Dedifferentiated amniotic fluid mesenchymal stem cell (primary cell): Measurements from ENCODE around the gene SHISA6.

Experiments used
- DNase-seq: peaks from one replicate; pipeline ENCODE4 v3.0.0-alpha.2; 2016; ENCODE audit errors: extremely low spot score

Gene SHISA6

DNA sequence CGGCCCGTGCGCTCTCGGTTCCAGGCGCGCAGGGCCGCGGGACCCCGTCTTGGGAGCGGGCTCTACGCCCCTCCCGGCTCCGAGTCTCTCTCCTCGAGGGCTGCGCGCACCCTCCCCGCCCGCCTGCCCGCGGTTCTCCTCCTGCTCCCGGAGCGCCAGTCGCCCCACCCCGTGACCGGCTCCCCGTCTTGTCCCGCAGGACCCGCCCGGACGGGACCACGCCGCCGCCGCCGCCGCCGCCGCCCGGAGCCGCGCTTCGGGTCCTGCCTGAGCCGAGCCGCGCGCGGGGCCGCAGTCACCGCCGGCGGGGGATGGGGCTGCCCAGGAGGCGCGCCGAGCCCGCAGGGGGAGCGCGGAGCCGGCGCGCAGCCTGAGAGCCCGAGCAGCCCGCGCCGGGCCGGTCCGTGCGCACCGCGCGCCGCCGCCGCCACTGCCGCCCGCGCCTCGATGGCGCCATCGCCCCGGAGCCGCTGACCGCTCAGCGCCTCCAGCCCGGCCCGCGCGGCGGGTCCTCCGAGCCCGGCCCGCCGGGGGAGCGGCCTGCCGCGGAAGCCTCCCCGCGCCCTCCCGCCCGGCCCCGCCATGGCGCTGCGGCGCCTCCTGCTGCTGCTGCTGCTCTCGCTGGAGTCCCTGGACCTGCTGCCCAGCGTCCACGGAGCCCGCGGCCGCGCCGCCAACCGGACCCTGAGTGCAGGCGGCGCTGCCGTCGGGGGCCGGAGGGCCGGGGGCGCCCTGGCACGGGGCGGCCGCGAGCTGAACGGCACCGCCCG lies at the start of gene SHISA6:
TSS of gene SHISA6 (plus strand) at position 373 of the 770 bp plus-strand sequence.
- DNase-seq, result no peak

DNA sequence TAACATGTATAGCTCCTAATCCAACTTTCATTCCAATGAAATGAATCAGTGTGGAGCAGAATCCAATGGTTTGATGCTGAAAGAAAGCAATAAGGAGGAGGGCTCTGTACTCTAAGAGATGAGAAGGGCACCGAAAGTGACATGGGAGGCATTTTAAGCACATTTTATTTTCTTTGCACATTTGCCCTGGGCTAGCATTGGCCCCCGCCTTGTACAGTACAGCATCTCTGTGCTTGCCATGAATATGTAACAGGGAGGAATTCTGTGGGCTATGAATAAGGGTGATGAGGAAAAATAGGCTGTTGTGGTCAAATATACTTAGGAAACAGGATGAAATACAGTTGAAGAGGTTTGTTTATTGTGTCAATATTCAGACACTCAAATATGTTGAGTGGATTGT lies 45.2 kb upstream of the SHISA6 start:
- DNase-seq, result no peak

DNA sequence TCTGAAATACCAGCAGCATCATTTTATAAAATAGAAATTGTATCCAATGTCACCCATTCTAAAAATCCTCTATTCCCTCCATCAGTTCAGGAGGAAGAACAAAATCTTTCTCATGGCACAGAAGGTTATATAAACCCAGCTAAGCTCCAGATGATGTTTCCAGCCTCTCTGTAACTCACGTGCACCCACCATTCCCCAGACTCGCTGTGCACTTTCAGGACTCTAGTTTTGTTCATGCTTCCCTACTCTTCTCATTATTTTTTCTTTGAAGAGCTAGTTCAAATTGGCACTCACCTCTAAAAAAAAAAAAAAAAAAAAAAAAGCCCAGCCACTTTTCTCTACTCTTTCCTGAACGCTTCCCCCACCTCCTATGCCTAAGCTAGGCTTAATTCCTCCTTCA lies 36.0 kb upstream of the SHISA6 start:
- DNase-seq, result no peak

DNA sequence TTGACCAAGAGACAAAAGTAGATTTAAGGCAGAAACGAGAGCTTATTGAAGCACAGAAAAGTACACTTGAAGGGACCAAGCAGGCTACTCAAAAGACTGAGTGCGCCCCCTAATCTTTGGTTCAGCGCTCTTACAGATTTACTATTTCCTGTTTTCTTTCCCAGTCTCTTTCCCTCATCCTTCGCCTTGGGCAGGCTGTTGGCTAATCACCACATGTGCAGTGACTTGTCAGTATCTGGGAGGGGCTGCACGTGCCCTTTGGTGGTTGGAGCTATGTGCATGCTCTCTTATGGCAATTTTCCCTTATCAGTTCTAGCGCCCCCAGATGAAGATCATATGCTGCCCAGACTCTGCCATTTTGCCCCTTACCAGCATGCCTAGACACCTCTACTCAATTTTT lies 35.4 kb upstream of the SHISA6 start:
- no peak for DNase-seq

DNA sequence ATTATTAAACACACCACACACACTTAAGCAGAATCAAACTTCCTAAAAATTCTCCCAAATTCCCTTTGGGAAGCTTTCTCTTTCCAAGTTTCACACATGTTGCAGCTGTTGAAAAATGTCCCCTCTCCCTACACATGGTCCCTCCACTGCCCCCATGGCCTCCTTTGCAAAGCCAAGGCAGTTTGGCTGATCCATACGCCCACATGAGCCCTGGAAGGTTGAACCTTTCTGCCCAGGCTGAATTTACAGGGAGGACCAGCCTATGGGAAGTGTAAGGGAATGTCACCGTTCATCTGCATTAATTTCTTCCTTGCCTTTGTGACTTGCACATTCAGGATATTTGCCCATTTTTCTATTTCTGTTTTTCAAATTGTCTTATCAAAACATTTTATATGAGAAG lies 31.1 kb upstream of the SHISA6 start:
- no peak for DNase-seq

DNA sequence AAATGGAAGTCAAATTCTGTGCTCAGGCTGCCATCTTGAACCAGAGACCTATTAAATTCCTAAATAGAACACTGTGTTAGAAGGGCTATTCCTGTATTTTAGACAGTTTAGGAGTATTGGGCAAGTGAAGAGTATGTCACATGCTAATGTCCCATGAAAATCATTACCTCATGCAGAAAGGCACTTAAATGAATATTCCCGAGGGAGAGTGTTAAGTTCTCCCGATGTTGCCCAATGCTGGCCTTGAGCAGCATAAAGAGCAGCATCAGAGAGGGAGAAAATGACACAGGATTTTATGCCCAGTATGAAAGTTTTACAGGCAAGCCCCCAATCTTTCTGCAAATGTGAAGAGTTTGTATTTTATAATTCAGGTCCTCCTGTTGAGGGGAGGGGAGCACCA lies 28.2 kb upstream of the SHISA6 start:
- no peak for DNase-seq

DNA sequence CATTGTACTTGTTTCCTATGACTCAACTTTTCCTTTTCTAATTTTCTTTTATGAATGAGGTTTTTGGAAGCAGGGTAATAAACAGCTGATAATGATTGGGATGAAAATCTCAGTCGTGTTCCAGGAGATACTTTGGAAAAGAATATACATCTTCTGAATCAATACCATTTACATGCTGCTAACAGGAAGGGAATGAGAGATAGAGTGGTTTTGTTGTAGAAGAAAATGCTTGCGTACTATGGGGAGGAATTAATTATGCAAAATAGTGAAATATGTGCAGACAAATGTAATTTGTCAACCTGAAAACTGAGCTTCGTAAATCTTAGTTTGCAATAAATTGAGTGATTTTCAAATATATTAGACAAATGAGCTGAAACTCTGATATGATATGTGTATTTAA lies 24.0 kb upstream of the SHISA6 start:
- DNase-seq, result no peak

DNA sequence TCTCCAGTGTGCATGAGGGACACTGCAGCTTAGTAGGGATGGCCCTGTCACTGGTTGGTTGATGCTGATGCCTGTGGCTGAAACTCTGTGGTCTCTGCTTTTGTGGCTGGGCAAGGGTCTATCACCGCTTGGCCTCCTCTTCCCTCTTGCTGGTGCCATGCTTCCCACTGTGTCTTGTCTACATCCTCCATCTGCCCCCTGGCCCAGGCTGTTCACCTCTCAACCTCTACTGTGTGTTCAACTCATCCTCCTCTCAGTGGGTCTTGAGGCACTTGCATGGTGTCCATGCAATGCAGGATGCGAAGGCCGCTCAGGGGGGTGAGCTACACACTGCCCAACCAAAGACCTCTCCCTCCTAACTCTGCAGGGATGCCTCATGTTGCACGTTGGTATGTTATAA lies 19.8 kb upstream of the SHISA6 start:
- no peak for DNase-seq

DNA sequence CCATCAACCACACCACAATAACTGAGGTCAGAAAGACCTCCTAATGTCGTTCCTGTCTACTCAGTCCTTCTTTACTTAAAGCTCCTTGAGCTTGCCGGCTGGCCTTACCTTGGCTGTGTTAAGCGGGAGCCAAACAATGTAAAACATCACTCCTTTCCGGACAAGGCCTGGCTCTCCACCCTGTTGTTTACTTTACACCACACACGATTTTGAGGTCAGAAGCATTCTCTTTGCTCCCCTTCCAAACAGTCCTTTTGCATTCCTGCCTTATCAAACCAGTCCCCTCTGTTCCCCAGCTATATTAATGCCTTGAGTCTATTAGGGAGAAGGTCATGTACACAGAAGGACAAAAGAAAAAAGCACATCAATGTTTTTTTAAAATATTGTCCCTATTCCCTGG lies 19.3 kb upstream of the SHISA6 start:
- no peak for DNase-seq

DNA sequence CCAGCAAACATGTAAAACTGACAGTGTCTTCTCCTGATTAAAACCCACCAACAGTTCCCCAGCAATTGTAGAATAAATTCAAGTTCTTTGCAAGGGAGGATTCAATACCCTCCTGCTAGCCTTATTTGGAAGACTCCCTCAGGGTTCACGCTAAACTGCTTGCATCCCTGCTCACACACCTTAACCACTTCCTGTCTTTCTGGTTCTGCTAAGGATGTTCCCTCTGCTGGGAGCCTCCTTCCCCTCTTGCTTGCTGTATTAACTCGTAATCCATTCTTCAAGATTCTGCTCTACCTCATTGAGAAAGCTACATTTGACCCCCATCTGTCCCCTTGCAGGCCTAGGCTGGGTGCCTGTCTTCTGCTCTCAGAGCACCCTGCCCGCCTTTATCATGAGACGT lies 2.3 kb upstream of the SHISA6 start:
- no peak for DNase-seq

DNA sequence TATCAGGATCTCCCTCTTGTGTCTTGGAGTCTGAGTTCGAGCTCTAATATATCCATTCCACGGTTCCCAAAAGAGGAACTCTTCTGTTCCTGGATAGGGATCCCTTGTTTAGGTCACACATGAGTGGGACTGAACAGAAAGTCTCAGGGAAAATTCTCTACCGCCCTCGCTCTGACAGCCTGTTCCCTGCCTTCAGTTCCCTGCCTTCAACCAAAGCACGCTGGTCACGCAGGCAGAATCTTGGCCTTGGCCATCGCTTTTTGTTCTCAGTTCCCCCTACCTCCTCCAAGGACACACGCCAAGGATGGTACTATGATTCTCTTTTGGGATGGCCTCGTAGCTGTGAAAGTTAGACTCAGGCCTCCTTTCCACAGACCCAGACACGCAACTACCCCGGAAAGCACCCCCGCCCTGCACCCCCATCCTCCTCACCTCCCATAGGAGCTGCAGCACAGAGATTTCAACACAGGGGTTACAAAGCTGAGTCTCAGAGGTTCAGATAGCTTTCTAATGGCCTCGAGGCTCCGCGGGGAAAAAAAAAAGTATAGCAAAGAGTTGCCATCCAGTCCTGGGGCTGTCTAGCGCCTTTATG lies 1.5 kb upstream of the SHISA6 start:
- DNase-seq, result no peak

DNA sequence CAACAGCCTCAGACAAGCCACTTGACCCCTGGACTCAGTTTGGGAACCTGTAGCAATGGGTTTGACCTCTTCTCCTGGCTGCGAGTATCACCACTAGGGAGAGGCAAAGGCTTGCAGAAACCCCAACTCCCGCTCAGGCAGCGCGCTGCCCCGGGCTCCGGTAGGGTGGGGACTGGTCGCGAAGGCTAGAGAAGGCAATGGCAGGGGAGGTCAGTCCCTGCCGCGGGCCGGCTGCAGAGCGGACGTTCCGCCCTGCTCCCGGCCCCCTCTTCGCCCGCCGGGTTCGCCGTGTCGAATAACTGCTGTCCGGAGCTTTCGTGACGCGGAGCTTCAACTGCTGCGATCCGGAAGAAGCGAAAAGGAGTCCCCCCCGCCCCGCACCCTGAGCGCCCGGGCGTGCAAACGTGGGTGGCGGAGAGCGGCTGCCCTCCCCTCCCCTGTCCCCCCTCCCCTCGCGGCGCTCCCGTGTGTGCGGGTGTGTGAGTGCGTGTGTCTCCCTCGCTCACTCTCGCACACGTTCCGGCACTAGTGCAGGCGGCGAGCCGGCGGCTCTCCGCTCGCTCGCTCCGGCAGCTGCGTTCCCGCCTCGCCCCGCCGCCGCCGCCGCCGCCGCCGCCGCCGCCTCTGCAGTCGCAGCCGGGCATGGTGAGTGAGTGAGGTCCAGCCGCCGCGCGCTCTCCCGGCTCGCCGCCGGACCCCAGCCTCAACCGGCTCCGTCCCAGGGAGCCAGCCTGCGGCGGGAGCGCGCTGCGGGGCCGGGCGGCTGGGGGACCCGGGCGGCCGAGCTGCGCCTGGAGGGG lies 772 bp upstream of the SHISA6 start:
- no peak for DNase-seq

DNA sequence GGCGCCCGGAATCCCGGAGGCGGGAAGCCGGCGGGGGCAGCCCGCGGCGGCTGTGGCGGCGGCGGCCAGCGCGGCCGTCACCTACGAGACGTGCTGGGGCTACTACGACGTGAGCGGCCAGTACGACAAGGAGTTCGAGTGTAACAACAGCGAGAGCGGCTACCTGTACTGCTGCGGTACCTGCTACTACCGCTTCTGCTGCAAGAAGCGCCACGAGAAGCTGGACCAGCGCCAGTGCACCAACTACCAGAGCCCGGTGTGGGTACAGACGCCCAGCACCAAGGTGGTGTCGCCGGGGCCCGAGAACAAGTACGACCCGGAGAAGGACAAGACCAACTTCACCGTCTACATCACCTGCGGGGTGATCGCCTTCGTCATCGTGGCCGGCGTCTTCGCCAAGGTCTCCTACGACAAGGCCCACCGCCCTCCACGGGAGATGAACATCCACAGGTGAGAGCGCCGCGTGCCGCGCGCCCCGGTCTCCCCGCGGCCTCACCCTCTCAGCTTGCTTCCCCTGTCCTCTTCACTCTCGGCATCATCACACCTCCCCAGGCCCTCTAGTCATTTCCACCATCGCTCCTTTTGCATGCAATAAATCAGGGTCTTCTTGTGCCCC lies 706 bp downstream of the SHISA6 start:
- no peak for DNase-seq

DNA sequence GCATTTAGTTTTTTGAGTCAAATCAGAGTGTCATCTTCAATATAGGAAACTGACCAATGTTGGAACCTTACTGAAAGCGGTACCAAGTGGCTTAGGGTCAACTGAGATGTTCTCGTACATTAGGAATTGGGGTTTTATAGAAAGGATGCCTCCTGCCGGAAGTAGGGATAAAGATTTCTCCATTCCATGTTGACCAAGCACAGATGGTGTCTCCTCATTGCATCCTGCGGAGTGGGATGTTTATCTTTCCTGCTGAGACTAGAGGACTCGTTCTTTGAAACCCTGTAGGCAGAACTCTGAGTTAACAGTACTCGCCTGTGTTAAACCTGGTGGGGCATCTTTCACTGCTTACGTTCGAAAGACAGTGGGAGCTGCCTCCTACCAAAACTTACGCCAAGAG lies 1.4 kb downstream of the SHISA6 start:
- no peak for DNase-seq

DNA sequence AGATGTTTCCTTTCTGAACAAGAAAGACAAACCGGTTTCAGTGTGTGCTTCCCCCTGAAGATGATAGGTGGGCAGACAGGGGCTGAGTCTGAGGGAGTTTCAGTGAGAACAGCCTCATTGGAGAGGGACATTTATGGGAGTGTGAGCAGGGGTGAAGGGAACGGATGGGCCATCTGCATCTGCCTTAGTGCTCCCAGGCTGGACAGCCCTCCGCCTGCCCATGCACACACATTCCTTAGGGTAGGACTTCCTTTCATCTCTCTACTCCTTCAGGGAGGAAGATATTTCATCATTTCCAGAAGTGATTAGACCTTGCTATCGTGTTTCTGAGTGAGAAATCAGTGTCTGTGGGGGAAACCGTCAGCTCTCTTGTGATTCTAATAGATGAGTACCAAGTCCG lies 3.8 kb downstream of the SHISA6 start:
- DNase-seq, result no peak

DNA sequence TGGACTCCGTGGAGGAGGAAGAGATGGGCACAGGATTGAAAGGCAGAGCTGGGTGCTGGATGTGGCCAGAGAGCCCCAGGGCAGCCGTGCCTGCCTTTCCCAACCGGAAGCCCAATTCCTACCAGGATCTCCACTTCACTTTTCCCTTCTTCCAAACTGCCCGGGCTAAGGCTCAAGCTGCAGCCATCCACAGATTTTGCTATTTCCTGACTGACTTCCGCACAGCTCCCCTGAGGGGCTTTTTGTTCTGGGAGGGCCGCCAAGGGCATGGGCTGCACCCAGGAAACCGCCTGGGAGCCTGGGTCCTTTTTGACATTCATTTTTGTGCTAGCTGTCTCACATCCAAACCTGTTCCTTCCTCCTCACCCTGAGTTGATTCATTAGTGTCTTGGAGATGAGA lies 4.2 kb downstream of the SHISA6 start:
- DNase-seq, result no peak

DNA sequence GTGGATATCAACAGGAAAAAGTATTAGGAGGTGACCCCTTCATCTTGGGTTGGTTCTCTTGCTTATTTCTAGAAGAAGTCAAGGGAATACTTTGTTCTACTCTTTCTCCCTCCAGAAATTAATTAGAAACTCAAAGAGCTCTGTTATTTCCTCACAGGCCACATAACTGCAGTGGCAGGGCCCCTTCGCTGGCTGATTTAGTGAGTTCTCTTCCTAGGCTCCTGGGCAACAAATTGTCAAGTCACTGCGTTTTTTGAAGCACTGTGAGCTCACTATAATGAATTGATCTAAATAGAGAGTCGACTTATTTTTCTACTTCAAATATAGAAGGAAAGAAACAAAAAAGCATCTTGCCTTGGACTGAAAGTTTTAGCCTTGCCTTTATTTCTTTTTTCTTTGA lies 4.8 kb downstream of the SHISA6 start:
- no peak for DNase-seq

DNA sequence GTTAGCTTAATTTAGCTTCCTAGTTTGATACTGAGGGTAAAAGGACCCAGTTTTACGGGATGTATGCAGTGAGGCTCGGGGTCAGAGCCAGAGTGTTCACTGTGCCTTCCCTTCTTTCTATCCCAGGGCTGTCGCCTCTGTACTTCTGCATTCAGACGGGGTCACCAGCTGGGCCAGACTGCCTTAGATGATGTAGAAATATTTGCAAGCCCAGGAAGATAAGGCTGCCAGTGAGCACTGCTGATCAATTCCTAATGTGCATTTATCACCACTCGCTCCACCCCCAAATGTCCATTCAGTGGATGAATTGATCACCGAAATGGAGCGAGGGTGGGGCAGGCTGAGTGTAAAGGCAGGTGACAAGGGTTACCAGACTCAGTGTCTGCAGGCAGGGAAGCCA lies 9.1 kb downstream of the SHISA6 start:
- no peak for DNase-seq

DNA sequence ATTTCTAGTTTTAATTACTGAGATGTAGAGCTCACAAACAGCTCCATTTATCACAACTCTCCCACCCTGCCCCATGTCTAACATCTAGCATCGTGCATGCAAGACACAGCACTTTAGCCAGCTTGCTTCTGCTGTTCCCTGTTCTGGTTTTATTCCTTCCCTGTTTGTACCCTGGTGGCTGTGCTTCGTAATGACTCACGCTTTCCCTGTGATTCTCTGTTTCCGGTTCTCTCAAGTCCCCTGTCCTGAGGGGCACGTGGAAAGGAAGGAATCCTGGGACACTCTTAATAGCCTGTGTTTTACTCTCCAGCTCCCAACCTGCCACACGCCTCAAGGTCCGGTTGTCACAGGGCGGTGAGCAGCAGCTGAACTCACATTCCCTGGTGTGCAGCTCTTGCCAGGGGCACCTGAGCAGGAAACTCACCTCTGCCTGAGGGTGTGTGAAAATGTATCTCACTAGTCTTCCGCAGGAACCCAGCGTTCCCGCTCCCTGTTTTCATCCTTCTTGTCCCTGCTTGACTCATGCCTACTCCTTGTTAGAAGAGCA lies 10.6 kb downstream of the SHISA6 start:
- DNase-seq, result no peak

DNA sequence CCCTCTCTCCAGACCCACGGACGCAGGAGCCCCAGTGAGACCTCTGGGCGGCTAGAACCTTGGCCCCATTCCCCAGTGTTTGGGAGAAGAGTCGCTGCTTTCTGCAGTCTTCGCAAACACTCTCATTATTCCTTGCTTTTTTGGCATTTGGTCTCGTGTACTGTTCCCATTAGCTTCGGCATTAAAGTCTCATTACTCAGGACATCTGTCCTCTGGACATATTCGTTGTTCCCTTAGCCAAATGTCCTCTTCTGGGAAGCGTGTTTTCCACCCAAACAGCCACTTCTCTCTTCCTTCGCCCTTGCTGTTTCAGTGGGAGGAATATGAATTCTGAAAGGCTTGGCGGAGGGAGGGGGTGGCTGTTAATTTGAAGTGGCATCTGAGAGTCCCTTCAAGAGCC lies 11.1 kb downstream of the SHISA6 start:
- no peak for DNase-seq

DNA sequence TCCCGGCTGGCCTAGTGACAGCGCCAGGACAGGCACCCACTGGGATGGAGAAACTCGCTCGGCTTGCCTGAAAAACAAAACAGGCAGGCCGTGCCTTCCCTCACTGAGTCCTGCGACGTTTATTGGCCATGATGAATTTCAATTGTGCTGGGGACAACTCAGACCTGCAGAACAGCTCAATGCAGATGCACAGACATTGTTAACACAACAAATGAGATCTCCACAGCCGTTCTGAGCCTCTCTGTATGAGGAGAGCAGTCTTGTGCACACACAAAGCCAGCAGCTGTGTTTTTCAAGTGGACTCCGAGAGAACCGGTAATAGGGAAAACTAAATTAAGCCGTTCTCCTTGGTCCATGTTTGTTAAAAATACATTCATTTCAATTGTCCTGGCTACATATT lies 15.9 kb downstream of the SHISA6 start:
- DNase-seq, result no peak

DNA sequence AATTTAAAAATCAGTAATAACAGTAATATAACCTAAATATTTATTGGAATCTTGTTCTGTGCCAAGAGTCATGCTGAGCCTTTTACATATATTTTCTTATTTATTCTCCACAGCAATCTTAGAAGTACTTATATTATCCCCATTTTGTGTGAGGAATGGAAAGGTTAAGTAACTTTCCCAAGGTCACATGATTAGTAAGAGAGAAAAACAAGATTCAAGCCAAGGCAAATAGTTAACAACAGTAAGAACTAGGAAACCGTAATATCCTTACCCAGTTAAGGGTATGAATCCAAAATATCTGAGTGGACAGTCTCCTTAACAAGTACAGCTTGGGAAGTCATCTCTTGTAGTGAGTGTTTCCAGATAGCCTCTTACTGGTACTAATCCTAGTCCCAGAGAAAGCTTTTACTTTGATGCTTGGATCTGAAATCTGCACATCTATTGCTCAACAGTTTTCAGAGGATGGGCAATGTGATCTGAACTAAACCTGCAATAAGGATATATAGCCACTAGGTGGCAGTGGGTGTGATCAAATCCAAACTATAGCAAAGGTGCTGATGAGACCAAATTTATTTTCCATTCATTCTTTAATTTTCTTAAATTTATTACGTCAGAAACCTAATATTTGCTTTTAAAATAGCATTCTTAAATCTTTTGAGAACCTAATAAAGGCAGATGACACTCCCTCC lies 23.3 kb downstream of the SHISA6 start:
- DNase-seq, result no peak
